Measurements from ENCODE around the gene PRR12. TPM values are rescaled to one million over a fixed set of nuclear protein-coding genes. Genes with fewer than 3 reads are reported as not detected.

Gene PRR12
- total and polyA plus RNA-seq, 9 of the 15 experiments (the other 6 are each of a cell fraction or from before 2014, with no cell fraction given) = 0.01 to 21.1 (median 0.98) TPM

GRCh38 chr19:49579193-49579592 is 11.8 kb upstream of the PRR12 start:
- Histone ChIP-seq H3K9ac (ENCODE audit: insufficient read depth in 1 of 2, low read depth in 2 of 2, low read length in 2 of 2) (peak overlapping the region in 1 of 2 experiments; percentile 91; a peak in 3 of 4 replicates), H4K20me1 (replicated peaks; ENCODE audit: control insufficient read depth, insufficient read depth, low read length) (no peaks in the 10 kb centered on the region), H2AFZ (ENCODE audit: low read depth, low read length) (no peak overlapping the region), H3K4me2 (ENCODE audit: insufficient read depth, low read length) (peak overlapping the region; percentile 99), H3K27me3 (ENCODE audit: control insufficient read depth in 2 of 2, insufficient read depth in 2 of 2, low read length in 2 of 2) (no peaks in the 10 kb centered on the region), H3K79me2 (ENCODE audit: control insufficient read depth, insufficient read depth, low read length) (peaks cover 39% of the 10 kb centered on the region), H3K36me3 (ENCODE audit: control insufficient read depth, insufficient read depth, low read length) (peaks cover 25% of the 10 kb centered on the region; the same call in 2 of the 3 replicates), H3K27ac (ENCODE audit: extremely low read depth, low read depth, low read length) (peak overlapping the region; percentile 81; the same call in 2 of the 3 replicates), H3K9me3 (replicated peaks; ENCODE audit: control insufficient read depth, insufficient read depth, low read depth, low read length) (no peaks in the 10 kb centered on the region), H3K4me3 (peak overlapping the region; percentile 78), H3K9me1 (ENCODE audit: control insufficient read depth, insufficient read depth, low read length) (no peaks in the 10 kb centered on the region), H3K4me1 (replicated peaks in 1 of 2; ENCODE audit: control insufficient read depth in 2 of 2, insufficient read depth in 2 of 2, low read length in 2 of 2) (peaks cover 5 to 13% of the 10 kb centered on the region in 2 experiments; a peak in 3 of 5 replicates)
- WGBS (ENCODE audit: insufficient coverage, low coverage, missing lambda C conversion rate) = 19% methylated on average over 4 of the region's 4 CpGs
- ATAC-seq = no peak
- in situ Hi-C loops (cut with MboI) = no loop called here
- no peak for FAIRE-seq
- ChIA-PET CTCF (ENCODE audit: low intra/inter-chr PET ratio) (no interaction called here), POLR2A (interaction anchor here (0.6 to 3.4 kb wide), 9 partner anchors 8 to 201 kb away, joined by 3 to 30 read pairs (median 5); partner anchors contain the start of genes PRMT1, PRR12 and RCN3)
- intact Hi-C loops (cut with micrococcal nuclease) = no loop called here
- BruUV-seq (replicated peaks) = no TSS peak
- DNase-seq (ENCODE audit: extremely low read depth in 1 of 4, low spot score in 3 of 4) = no peak
- TF ChIP-seq MTA1 (IDR thresholded peaks at IDR 0.05; ENCODE audit: borderline replicate concordance) (no peak), TCF7 (IDR thresholded peaks at IDR 0.05; ENCODE audit: borderline replicate concordance) (no peak), PATZ1 (CRISPR knock-in tag; IDR thresholded peaks at IDR 0.05; ENCODE audit: borderline replicate concordance) (no peak), HNRNPLL (IDR thresholded peaks at IDR 0.05; ENCODE audit: low read depth, low read length, poor library complexity, severe bottlenecking) (no peak), RB1 (IDR thresholded peaks at IDR 0.05; ENCODE audit: low read depth) (no peak), SAFB (IDR thresholded peaks at IDR 0.05; ENCODE audit: borderline replicate concordance, low read depth, low read length) (no peak), CREB1 (IDR thresholded peaks at IDR 0.05) (no peak), CREB1 (CRISPR knock-in tag; IDR thresholded peaks at IDR 0.05) (no peak), EP400 (IDR thresholded peaks at IDR 0.05) (no peak), LEF1 (IDR thresholded peaks at IDR 0.05) (no peak), ZNF76 (CRISPR knock-in tag; IDR thresholded peaks at IDR 0.05; ENCODE audit: borderline replicate concordance) (peak; percentile 83; the same call in 1 of the 2 replicates), SAP30 (IDR thresholded peaks at IDR 0.05; ENCODE audit: borderline replicate concordance, insufficient read depth, low read depth, low read length, poor library complexity, severe bottlenecking) (no peak), RAD51 (IDR thresholded peaks at IDR 0.05; ENCODE audit: borderline replicate concordance, low read depth) (no peak), MAFF (IDR thresholded peaks at IDR 0.05; ENCODE audit: low read length) (no peak), ZNF717 (CRISPR knock-in tag; IDR thresholded peaks at IDR 0.05) (no peak), CAMTA2 (CRISPR knock-in tag; conservative IDR thresholded peaks at IDR 0.05) (no peak), ZNF224 (CRISPR knock-in tag; IDR thresholded peaks at IDR 0.05) (no peak), CGGBP1 (CRISPR knock-in tag; IDR thresholded peaks at IDR 0.05) (no peak), MITF (IDR thresholded peaks at IDR 0.05) (no peak), RBM25 (IDR thresholded peaks at IDR 0.05; ENCODE audit: low read depth, low read length, severe bottlenecking) (no peak), SMC3 (conservative IDR thresholded peaks at IDR 0.05; ENCODE audit: insufficient read depth, low read depth, low read length) (no peak), ASH1L (IDR thresholded peaks at IDR 0.05; ENCODE audit: borderline replicate concordance, low read depth, partially characterized antibody) (no peak)

Measured in K562 (cell line).